Activated CD4-positive, alpha-beta T cell treated with anti-CD3 and anti-CD28 coated beads for 4 hours (primary cell): ENCODE data around the gene CCDC178.

Experiments used
- DNase-seq, 2 donors: peaks; one replicate each; pipeline ENCODE4 v3.0.0-alpha.2; 2020

The CCDC178 gene

DNA sequence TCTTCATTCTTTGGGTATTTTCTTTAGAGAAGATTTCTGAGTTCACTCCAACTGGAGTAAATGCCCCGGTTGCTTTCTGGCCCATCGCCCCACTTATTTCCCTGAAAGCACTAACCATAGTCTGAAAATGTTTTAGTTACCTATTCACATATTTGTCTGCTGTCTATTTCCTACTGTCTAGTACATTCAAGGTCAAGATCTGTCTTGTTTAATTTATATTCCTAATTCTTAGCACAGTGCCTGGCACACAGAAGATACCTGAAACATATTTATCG lies 533.3 kb downstream of the CCDC178 start:
- DNase-seq = no peak

DNA sequence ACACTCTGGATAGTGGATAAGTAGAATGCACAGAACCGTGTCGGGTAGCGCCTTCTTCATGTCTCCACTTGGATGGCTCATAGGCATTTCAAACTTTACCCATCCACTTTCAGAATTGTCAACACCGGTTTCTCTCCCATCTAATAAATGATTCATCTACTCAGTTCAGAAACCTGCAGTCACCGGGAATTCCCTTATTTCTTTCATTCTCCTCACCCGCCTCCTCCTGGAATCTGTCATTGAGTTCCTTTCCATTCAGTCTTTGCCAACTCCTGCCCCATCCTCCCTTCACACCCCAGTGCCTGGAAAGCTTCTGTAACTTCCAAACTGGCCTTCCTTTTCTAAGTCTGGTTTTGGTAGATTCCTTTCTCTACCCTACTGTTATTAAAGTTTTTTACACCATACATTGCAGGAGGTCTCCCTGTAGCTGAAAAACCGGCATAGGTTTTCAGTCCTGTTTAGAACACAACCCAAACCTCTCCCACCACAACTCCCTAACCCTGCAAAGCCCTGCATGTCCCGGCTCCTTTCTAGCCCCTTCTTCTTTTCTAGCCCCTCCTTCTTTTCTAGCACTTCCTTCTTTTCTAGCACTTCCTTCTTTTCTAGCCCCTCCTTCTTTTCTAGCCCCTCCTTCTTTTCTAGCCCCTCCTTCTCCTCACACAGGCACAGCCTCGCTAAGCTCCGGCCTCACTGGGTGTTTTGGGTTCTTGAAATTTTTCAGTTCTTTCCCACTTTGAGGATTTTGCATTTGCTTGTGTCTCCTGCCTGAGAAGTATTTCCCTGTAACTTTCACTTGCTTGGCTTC lies 533.8 kb downstream of the CCDC178 start:
- DNase-seq = no peak

DNA sequence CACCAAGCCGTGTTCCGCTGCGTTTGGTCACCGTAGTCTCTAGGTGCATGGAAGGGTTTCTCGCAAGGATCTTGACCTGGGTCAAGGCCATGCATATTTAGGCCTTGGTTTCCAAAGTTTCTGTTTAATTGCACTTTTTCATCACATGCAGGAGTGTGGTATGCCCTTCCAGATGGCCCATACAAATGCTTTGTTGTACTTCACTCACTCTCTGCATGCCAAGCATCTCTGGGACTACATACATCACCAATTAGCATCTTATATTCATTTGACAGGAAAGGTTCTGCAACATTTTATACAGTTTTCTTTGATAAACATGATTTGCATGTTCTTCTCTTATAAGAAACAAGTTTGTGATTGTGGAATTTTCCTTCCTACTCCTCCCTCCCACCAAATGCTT lies 534.9 kb downstream of the CCDC178 start:
- no peak for DNase-seq

DNA sequence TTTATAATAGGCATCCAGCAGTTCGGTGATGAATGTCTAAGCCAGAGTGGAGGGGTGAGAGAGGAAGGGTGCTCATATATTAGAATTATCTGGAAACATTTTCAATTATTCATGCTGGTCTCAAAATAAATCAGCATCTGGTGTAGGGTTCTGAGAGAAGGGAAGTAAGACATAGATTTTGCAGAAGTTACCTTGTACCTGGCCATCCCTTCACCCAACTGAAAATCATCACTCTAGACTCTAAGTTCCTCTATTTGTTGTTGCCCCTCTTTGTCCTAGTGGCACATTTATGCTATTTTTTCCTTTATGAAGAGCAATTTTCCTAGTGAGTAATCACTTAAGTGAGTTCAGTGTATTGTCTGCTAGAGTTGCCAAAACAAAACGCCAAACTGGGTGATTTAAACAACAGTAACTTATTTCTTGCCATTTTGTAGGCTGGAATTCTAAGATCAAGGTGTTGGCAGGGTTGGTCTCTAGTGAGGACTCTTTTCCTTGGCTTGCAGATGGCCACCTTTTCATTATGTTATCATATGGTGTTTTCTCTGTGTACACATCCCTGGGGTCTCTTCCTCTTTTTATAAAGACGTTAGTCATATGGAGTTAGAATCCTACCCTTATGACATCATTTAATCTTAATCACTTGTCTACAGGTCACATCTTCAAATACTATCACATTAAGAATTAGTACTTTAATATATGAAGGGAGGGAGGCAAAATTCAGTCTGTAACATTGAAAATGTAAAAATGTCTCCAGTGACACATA lies 537.8 kb downstream of the CCDC178 start:
- DNase-seq = no peak

DNA sequence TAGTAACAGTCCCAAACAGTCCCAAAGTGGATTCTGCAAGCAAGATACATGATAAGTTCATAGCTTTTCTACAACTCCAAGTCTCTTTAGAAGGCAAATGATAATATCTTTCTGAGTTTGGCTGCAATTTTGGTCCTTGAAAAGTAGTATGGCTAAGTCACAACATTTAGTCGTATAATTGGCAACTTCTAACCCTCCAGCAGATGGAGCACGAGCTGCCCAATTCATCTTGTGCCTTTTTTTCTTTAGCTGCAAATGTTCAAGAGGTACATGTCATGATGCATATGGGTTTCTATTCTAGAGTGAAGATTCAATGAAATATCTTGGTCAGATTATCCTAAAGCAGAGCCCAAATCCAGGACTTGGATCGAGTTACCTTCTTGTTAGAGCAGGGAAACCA lies 540.7 kb downstream of the CCDC178 start:
- DNase-seq = no peak

DNA sequence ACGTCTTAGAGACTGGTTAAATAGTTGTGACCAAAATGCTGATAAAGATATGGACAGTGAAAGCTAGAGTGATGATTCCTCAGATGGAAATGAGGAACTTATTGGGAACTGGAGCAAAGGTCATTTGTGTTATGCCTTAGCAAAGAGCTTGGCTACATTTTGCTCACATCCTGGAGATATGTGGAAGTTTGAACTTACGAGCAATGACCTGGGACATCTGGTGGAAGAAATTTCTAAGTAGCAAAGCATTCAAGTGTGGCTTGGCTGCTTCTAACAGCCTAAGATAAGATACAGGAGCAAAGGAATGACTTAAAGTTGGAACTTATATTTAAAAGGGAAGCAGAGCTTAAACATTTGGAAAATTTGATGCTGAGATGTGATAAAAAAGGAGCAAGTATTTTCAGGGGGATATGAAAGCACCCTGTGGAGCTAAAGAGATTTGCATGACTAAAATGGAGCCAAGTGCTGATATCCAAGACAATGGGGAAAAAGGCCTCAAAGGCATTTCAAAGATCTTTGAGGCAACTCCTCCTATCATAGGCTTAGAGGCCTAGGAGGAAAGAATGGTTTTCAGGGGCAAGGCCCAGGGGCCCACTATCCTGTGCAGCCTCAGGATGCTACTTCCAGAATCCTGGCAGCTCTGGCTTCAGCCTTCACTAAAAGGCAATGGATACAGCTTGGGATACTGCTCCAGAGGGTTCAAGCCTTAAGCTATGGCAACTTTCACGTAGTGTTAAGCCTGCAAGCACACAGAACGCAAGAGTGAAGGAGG lies 543.6 kb downstream of the CCDC178 start:
- DNase-seq = no peak

DNA sequence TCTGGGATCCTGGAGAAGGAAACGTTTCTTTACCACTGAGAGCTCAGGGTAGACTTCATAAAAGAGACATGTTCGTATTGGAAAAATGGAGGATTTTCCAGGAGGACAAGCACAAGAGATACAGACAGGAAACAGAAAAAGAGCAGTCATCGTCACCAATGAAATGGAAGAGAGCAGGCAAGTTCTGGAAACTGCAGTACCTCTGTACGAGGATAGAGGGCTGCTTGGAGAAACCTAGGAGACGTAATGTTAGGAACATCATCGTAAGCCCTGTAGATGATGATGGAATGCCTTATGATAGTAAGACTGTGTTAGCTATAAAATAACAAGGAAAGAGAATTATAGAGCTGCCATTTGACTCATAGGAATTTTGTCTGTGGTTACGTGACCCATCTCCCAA lies 546.6 kb downstream of the CCDC178 start:
- no peak for DNase-seq

DNA sequence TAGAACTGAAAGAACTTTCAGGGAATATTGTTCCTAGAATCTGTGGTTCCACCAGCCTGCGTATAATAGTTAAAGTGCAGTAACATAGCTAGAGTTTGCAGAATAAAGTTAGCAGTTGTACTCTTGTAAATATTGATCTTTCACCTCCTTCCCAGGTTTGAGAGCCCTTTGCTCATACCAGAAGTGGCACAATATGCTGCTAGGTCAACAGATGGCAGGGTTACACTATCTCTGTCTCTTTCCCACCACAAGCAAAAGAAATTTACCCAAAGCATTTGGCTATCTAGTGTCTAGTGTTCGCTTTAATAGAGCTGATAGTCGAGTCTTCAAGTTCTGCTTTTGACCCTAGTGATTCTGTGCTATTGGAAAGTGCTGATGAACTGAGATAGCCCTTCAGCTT lies 548.7 kb downstream of the CCDC178 start:
- no peak for DNase-seq

DNA sequence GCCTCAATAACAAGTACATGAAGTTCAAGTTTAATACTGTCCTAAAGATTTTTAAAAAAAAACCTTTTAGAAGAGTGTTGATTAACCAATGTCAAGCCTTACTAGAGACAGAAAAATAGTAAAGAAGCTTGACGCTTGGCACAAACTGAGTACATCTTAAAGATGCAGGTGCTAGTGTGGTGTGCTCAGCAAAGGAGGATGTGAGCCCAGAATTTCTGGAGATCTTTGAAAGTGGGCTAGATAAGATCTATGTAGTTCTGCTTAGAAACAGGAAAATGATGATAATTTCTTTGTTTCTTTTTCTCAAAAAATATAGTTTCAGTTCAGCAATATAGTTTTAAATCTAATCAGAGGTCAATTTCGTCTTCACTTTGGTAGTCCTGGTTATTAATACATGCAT lies 549.4 kb downstream of the CCDC178 start:
- DNase-seq = no peak

DNA sequence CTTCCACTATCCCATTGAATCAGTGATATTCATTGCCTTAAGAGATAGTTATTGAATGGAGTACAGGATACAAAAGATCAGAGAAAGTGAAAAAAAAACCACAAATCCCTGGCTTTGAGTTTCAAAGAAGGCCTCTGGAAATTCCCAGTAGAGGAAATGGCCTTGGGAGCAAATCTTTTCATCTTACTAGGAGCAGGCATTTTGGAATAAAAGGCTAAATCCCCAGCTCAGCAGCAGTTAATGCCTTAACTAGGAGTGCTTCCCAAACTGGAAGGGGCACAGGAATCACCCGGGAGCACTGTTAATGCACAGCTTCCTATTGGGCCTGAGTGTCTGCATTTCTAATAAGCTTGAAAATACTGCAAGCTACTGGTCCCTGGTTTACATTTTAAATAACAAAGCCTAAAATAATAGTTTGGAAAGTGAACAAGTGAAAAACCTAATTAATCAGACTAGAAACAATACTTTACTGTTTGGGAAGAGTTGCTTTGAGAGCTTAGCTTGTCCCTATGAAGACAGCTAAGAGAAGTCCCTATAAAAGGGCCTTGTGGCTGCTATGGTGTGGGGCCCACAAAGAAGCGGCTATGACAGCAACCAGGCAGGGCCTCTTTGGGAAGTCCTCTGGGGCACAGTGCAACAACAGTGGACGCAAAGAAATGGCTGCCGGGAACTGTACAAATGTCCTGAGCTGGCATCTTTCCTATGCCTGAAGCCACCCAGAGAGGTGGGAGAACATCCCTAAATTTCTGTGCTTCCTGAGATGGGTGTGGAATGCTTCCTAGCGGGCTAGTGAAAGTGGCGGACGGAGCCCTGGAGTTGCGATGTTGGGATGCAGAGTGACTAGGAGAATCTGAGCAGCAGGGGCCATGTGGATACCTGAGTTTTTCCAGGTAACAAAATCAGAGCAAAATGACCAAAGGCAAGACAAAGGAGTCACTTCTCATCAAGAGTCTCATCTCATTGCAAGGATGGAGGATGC lies 550.6 kb downstream of the CCDC178 start:
- no peak for DNase-seq

DNA sequence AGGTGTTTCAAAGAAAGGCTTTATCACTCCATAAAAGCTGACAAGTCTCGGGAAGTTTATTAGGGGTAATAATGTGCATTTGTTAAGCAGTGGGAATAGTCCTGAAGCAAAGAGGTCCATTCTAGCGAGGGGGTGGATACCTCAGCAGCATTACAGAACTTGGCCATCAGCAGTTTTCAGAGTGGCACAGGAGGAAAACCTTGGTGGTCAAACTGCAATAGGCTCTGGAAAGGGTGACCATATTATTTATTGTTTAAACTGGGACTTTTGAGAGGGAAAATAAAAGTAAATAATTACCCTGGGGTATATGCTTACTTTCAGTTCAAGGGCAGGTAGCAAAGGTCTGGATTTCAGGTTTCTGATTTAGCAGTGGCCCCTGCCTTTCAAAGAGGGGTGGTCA lies 552.2 kb downstream of the CCDC178 start:
- DNase-seq = no peak
